GM18873 (cell line): ENCODE results near the gene CACYBP.

Source experiments
- ATAC-seq: cut with Tn5 transposase; IDR thresholded peaks from one replicate; pipeline ENCODE4 v1.9.1; 2021; ENCODE audit warnings: mild to moderate bottlenecking, moderate library complexity, moderate number of reproducible peaks; ENCODE audit not compliant: unreplicated experiment, low FRiP score

CACYBP gene

DNA sequence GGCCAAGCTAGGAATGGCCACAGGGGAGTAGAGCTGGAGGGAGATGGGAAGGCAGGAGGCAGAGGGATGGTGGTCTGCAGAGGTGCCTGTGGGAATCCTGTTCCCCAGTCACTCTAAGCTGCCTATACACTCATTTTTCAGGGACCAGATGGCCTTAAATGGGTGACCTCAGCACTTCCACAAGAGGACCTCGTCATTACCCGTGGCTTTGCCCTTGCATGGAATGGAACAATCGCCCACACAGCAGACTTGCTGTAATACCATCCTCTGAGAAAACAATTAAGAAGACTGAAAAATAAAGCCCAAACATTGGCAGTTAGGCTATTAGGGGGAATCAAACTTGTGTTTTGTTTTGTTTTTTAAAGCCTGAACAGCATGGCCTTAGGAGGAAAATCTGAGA lies 55.0 kb downstream of the CACYBP start:
- ATAC-seq = no peak
